GM19455 (cell line): ENCODE data around the gene COX7B2.

Experiments used
- ATAC-seq: cut with Tn5 transposase; IDR thresholded peaks from one replicate; pipeline ENCODE4 v1.9.1; 2021; ENCODE audit not compliant: unreplicated experiment

Gene COX7B2

GRCh38 chr4:46720055-46720454, 189.0 kb downstream of the COX7B2 start:
- ATAC-seq = no peak

- no peak for ATAC-seq
Observed at GRCh38 chr4:46717950-46718349, 191.1 kb downstream of the COX7B2 start.

DNA sequence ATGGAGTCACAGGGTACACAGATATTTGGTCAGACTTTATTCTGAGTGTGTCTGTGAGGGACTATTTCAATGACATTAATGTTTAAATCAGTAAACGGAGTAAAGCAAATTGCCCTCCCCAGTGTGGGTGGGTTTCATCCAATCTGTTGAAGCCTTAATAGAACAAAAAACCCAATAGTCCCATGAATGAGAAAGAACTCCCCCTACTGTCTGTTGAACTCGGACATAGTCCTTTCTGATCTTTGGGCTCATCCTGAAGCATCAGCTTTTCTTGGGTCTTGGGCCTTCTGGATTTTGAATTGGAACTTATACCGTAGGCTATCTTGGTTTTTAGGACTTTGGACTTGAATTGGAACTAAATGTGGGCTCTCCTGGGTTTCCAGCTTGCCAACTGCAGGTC, 193.6 kb downstream of the COX7B2 start:
- no peak for ATAC-seq

DNA sequence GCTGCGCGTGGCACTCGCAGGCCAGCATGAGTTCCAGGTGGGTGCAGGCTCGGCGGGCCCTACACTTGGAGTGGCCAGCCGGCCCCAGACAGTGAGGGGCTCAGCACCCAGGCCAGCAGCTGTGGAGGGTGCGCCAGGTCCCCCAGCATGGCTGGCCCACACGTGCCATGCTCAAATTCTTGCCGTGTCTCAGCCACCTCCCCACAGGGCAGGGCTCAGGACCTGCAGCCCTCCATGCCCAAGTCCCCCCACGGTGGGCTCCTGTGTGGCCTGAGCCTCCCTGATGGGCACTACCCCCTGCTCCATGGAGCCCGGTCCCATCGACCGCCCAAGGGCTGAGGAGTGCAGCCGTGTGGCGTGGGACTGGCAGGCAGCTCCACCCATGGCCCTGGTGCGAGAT, 210.2 kb downstream of the COX7B2 start:
- ATAC-seq = no peak
